OCI-LY3 (cell line): ENCODE measurements around the gene OARD1.

Source experiments
- CTCF ChIP-seq: fragments of 200-600, 300-600 bp; sonication (generic); IDR thresholded peaks from 2 replicates; pipeline ENCODE4 v1.5.1; 2014; ENCODE audit warnings: antibody characterized with exemption, low read length, low read depth
- EZH2phosphoT487 ChIP-seq: fragments of 200-600 bp; shearing (Covaris generic); IDR thresholded peaks from 2 replicates; pipeline ENCODE4 v1.6.1; 2018; ENCODE audit warnings: antibody characterized with exemption, mixed run types, low read depth

GRCh38 chr6:41058783-41059181, 13.4 kb downstream of the OARD1 start:
- TF ChIP-seq CTCF (no peak), EZH2phosphoT487 (no peak)
